Measurements from ENCODE around the gene HS6ST2. TPM values are rescaled to one million over a fixed set of nuclear protein-coding genes. Genes with fewer than 3 reads are reported as not detected.

The HS6ST2 gene
- total RNA-seq, 2 donors from 2014 or later, result 0.85 to 2.0 TPM

- Histone ChIP-seq H3K4me3 (no peak overlapping the region), H3K9me3 (no peaks in the 10 kb centered on the region), H3K27ac (no peak overlapping the region), H3K4me1 (no peaks in the 10 kb centered on the region), H3K27me3 (no peaks in the 10 kb centered on the region), H3K9ac (ENCODE audit: low read depth in 2 of 2, low read length in 2 of 2) (no peak overlapping the region), H3K36me3 (no peaks in the 10 kb centered on the region)
- no peak for DNase-seq
- intact Hi-C loops (cut with DNase I), result no loop called here
- TF ChIP-seq, protein P1, sequence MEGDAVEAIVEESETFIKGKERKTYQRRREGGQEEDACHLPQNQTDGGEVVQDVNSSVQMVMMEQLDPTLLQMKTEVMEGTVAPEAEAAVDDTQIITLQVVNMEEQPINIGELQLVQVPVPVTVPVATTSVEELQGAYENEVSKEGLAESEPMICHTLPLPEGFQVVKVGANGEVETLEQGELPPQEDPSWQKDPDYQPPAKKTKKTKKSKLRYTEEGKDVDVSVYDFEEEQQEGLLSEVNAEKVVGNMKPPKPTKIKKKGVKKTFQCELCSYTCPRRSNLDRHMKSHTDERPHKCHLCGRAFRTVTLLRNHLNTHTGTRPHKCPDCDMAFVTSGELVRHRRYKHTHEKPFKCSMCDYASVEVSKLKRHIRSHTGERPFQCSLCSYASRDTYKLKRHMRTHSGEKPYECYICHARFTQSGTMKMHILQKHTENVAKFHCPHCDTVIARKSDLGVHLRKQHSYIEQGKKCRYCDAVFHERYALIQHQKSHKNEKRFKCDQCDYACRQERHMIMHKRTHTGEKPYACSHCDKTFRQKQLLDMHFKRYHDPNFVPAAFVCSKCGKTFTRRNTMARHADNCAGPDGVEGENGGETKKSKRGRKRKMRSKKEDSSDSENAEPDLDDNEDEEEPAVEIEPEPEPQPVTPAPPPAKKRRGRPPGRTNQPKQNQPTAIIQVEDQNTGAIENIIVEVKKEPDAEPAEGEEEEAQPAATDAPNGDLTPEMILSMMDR (IDR thresholded peaks at IDR 0.05), result no peak
These were observed 207.9 kb downstream of the HS6ST2 start for GRCh38 chrX:132750331-132751062.

DNA sequence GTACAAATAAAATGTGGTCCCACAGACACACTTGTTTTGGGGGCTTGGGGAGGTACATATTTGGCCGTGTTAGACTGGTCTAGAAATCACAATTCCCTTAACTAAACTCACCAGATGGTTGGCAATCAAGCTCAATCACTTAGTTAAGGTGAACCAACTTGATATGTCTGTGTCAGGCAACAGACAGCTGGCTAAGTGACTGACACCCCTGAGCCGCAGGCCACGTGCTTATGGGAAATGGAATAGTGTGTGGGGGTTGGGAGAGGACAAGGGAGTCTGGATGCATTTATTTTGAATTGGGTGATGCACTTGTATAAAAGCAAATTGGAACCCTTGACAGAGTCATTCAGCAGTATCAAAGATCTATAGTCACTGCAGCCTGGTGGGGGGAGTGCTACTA is 209.0 kb downstream of the HS6ST2 start:
- no peaks in the 10 kb centered on the region for H3K36me3 ChIP-seq
- no peak overlapping the region for H3K9ac ChIP-seq (ENCODE audit: low read depth in 2 of 2, low read length in 2 of 2)
- H3K9me3 ChIP-seq, result no peaks in the 10 kb centered on the region
- TF ChIP-seq, protein P1 (IDR thresholded peaks at IDR 0.05), result no peak
- H3K27ac ChIP-seq, result no peak overlapping the region
- H3K4me3 ChIP-seq, result no peak overlapping the region
- H3K4me1 ChIP-seq, result no peaks in the 10 kb centered on the region
- intact Hi-C loops (cut with DNase I), result loop anchor here (10.0 kb wide), 1 partner anchor 225 kb away; no protein-coding TSS in a partner anchor
- no peak for DNase-seq
- no peaks in the 10 kb centered on the region for H3K27me3 ChIP-seq

DNA sequence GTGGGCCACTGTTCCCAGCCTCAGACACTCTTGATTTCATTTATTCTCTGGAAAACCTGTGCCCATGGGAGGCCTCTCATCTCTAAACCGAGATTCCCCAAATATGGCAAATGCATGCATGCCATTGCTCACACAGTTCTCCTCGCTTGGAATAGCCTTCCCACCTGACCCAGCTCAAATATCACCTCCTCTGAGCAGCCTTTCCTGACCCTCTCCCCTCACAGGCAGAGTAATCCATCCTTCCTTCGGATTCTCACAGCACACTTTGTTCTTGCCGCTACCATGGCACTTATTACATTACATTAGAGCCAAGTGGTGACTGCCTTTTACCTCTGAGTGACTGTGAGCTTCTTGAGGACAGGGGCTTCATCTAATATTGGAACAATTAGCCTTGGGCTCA is 209.5 kb downstream of the HS6ST2 start:
- DNase-seq, result no peak
- Histone ChIP-seq H3K27me3 (no peaks in the 10 kb centered on the region), H3K4me1 (no peaks in the 10 kb centered on the region), H3K4me3 (no peak overlapping the region), H3K27ac (no peak overlapping the region), H3K9ac (ENCODE audit: low read depth in 2 of 2, low read length in 2 of 2) (no peak overlapping the region), H3K9me3 (no peaks in the 10 kb centered on the region), H3K36me3 (no peaks in the 10 kb centered on the region)
- intact Hi-C loops (cut with DNase I), result loop anchor here (10.0 kb wide), 1 partner anchor 226 kb away; no protein-coding TSS in a partner anchor
- TF ChIP-seq, protein P1 (IDR thresholded peaks at IDR 0.05), result no peak

GRCh38 chrX:132748268-132748667 is 210.2 kb downstream of the HS6ST2 start:
- TF ChIP-seq, protein P1 (IDR thresholded peaks at IDR 0.05), result no peak
- DNase-seq, result no peak
- Histone ChIP-seq H3K27ac (no peak overlapping the region), H3K27me3 (no peaks in the 10 kb centered on the region), H3K4me3 (no peak overlapping the region), H3K9ac (ENCODE audit: low read depth in 2 of 2, low read length in 2 of 2) (no peak overlapping the region), H3K4me1 (no peaks in the 10 kb centered on the region), H3K36me3 (no peaks in the 10 kb centered on the region), H3K9me3 (no peaks in the 10 kb centered on the region)
- intact Hi-C loops (cut with DNase I), result loop anchor here (10.0 kb wide), 1 partner anchor 227 kb away; no protein-coding TSS in a partner anchor

DNA sequence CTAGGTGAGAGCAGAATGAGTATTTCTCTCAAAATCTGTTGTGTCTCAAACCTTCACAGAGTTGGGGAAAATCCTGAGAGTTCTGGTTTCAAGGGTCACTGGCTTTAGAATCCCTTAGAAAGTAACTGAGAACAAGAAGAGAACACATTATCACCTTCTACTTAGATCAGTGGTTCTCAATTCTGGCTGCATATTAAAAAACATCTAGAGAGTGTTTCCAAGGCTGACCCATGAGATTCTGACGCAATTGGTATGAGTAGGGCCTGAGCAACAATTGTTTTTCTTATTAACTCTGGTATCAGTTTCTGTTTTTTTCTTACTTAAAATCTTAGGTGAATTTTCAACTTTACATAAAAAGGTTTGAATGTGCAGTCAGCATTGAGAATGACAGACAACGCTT is 212.8 kb downstream of the HS6ST2 start:
- H3K4me1 ChIP-seq, result no peaks in the 10 kb centered on the region
- DNase-seq, result no peak
- H3K27me3 ChIP-seq, result no peaks in the 10 kb centered on the region
- TF ChIP-seq, protein P1 (IDR thresholded peaks at IDR 0.05), result no peak
- no peak overlapping the region for H3K4me3 ChIP-seq
- H3K36me3 ChIP-seq, result no peaks in the 10 kb centered on the region
- H3K27ac ChIP-seq, result no peak overlapping the region
- no peaks in the 10 kb centered on the region for H3K9me3 ChIP-seq
- intact Hi-C loops (cut with DNase I), result loop anchor here (10.0 kb wide), 1 partner anchor 229 kb away; no protein-coding TSS in a partner anchor
- H3K9ac ChIP-seq (ENCODE audit: low read depth in 2 of 2, low read length in 2 of 2), result no peak overlapping the region
